Brain microvascular endothelial cell (primary cell): ENCODE data around the gene CDC42EP3.

Source experiments
- DNase-seq: peaks from one replicate; pipeline ENCODE4 v3.0.0-alpha.2; 2020
- H3K27ac ChIP-seq: fragments of 250-450 bp; sonication (Bioruptor Pico); 2 replicates; pipeline ENCODE4 v1.5.1; 2020; ENCODE audit warnings: mild to moderate bottlenecking, moderate library complexity
- H3K27me3 ChIP-seq: fragments of 250-450 bp; sonication (Bioruptor Pico); replicated peaks from 2 replicates; pipeline ENCODE4 v1.5.1; 2020; ENCODE audit warnings: mild to moderate bottlenecking
- H3K36me3 ChIP-seq: fragments of 250-450 bp; sonication (Bioruptor Pico); replicated peaks from 2 replicates; pipeline ENCODE4 v1.5.1; 2020; ENCODE audit warnings: mild to moderate bottlenecking
- H3K4me3 ChIP-seq: 2 replicates; pipeline ENCODE4 v1.5.1; 2011; ENCODE audit warnings: low read depth, mild to moderate bottlenecking, control low read depth, low read length, moderate library complexity
- CTCF ChIP-seq: IDR thresholded peaks from 2 replicates; pipeline ENCODE4 v1.5.1; 2011; ENCODE audit warnings: low read depth, mild to moderate bottlenecking, moderate library complexity, low read length, control low read depth, inconsistent platforms; ENCODE audit errors: missing control alignments
- in situ Hi-C: cut with HindIII; loops from 2 replicates; pipeline ENCODE4 v1.10.0; 2017; ENCODE audit warnings: low sequenced_read_pairs, low pct_ligation_motif_present

CDC42EP3 gene

DNA sequence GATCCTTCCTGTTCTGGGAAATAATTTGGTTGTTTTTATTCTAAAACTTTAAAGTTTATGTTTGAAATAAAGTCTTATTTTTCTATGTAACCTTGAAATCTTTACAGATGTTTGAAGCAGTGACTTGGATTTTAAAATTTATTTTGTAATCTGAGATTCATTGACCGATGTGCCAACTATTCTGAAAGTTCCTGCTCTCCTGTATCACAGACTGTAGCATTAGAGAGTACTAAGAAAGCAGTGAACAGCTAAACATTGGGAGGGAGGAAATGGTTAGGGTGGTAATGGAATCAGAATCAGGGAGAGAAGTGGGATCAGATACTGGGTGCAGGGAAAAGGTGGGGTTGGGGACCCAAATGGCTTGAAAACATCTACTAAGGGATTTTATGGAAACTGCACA, 69.9 kb downstream of the CDC42EP3 start:
- Histone ChIP-seq H3K36me3 (no peaks in the 10 kb centered on the region), H3K27me3 (no peaks in the 10 kb centered on the region), H3K27ac (no peak overlapping the region), H3K4me3 (no peak overlapping the region)
- DNase-seq: no peak
- in situ Hi-C loops: no loop called here
- no peak for TF ChIP-seq CTCF

DNA sequence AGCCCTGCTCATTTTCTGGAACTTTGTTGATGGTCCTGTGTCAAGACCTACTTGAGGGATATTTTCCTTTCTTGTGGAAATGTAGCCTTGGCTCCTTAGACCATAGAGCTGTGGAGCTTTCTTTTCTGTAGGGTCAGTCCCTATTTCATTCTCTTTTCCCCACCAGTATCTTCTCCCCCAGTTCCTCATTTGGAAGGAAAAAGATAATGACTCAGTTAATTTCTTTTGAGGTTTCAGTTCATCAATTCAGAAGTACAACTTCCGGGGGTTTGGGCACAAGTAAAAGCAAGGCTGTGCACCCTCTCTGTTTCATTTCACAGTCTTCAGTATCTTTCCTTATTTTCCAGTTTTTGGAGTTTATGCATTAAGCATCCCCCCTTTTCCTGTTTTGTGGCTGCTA, 70.7 kb downstream of the CDC42EP3 start:
- Histone ChIP-seq H3K27me3 (no peaks in the 10 kb centered on the region), H3K4me3 (no peak overlapping the region), H3K27ac (no peak overlapping the region), H3K36me3 (no peaks in the 10 kb centered on the region)
- no peak for DNase-seq
- in situ Hi-C loops: no loop called here
- TF ChIP-seq CTCF: no peak

DNA sequence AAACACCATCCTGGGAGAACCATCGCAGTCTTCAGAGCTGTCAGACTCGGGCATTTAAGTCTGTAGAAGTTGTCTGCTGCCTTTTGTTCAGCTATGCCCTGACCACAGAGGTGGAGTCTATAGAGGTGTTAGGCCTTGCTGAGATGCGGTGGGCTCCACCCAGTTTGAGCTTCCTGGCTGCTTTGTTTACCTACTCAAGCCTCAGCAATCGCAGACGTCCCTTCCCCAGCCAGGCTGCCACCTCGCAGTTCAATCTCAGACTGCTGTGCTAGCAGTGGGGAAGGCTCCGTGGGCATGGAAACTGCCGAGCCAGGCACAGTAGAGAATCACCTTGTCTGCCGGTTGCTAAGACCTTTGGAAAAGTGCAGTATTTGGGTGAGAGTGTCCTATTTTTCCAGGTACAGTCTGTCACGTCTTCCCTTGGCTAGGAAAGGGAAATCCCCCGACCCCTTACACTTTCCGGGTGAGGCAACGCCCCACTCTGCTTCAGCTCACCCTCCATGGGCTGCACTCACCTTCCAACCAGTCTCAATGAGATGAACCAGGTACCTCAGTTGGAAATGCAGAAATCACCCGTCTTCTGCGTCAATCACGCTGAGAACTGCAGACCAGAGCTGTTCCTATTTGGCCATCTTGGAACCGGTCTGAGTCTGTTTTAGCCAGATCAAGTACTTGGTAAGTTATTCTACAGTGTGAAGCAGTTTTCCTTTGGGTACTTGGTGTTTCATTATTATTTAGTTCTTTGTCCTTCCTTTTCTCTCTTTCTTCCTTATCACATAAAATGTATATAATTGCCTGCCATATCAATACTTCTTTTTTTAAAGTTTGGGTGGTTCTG, 71.5 kb downstream of the CDC42EP3 start:
- TF ChIP-seq CTCF: no peak
- Histone ChIP-seq H3K27me3 (no peaks in the 10 kb centered on the region), H3K36me3 (no peaks in the 10 kb centered on the region), H3K27ac (no peak overlapping the region), H3K4me3 (no peak overlapping the region)
- in situ Hi-C loops: no loop called here
- DNase-seq: no peak

DNA sequence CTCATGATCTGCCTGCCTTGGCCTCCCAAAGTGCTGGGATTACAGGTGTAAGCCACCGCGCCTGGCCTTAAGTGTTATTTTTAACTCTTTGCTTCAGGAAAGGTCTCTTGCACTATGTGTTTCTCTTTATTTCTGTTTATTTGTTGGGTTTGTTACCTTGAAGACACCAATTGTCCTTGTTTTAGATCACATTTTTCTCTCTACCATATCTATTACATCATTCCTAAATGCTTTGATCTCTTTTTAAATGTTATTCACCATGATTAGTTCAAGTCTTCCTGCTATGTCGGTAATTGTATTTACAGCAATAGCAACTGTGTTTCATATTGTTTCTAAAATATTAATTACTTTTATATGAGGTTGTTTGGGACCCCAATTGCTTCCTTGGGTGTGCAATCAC, 77.7 kb downstream of the CDC42EP3 start:
- TF ChIP-seq CTCF: no peak
- Histone ChIP-seq H3K4me3 (no peak overlapping the region), H3K27ac (no peak overlapping the region), H3K36me3 (no peaks in the 10 kb centered on the region), H3K27me3 (no peaks in the 10 kb centered on the region)
- DNase-seq: no peak
- in situ Hi-C loops: no loop called here

DNA sequence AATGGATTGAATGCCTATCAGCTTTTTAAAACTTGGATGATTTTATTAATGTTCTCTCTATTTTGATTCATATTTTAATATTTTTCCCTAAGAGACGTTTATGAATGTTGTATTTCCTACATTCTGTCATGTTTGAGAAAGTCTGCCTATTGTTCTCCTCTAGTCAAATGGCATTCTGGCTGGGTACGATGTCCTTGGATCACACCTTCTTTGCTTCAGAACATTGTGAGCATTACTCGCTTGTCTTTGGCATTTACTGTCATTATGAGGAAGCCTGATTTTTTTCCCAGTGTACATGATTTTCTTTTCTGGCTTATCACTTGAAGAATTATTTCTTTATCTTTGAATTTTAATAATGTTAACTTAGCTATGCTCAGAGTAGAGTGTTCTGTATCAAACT, 78.4 kb downstream of the CDC42EP3 start:
- no peak overlapping the region for H3K4me3 ChIP-seq
- no peak for DNase-seq
- no peaks in the 10 kb centered on the region for H3K36me3 ChIP-seq
- no peak for TF ChIP-seq CTCF
- in situ Hi-C loops: no loop called here
- H3K27ac ChIP-seq: no peak overlapping the region
- H3K27me3 ChIP-seq: no peaks in the 10 kb centered on the region
